Ovary (tissue), 3 donors: Measurements from ENCODE around the gene RAB23.

Experiments used
- EP300 ChIP-seq: sonication (generic); formaldehyde crosslinking; IDR thresholded peaks from one replicate; pipeline ENCODE4 v1.6.1; 2017; ENCODE audit warnings: antibody characterized with exemption
- POLR2A ChIP-seq: fragments of 450-650 bp; IDR thresholded peaks from one replicate; pipeline ENCODE4 v1.6.1; 2017; ENCODE audit warnings: antibody characterized with exemption, mild to moderate bottlenecking, moderate library complexity
- TF ChIP-seq, protein P1 (sequence below), 3 donors: fragments of 450-650 bp in 2 of 3; fragments of 200-600 bp in 1 of 3; IDR thresholded peaks; one replicate each; pipeline versions ENCODE4 v1.5.1 to v1.8.0; 2016 to 2022; ENCODE audit warnings: antibody characterized with exemption in 3 of 3, mild to moderate bottlenecking in 1 of 3
- donor health status: DM: no; HTN: no; CAD: no.

GRCh38 chr6:57173056-57173885, 48.8 kb downstream of the RAB23 start:
- no peak for TF ChIP-seq POLR2A
- TF ChIP-seq, protein P1, sequence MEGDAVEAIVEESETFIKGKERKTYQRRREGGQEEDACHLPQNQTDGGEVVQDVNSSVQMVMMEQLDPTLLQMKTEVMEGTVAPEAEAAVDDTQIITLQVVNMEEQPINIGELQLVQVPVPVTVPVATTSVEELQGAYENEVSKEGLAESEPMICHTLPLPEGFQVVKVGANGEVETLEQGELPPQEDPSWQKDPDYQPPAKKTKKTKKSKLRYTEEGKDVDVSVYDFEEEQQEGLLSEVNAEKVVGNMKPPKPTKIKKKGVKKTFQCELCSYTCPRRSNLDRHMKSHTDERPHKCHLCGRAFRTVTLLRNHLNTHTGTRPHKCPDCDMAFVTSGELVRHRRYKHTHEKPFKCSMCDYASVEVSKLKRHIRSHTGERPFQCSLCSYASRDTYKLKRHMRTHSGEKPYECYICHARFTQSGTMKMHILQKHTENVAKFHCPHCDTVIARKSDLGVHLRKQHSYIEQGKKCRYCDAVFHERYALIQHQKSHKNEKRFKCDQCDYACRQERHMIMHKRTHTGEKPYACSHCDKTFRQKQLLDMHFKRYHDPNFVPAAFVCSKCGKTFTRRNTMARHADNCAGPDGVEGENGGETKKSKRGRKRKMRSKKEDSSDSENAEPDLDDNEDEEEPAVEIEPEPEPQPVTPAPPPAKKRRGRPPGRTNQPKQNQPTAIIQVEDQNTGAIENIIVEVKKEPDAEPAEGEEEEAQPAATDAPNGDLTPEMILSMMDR (IDR thresholded peaks at IDR 0.05): no peak
- no peak for TF ChIP-seq EP300
